Fibroblast of villous mesenchyme (primary cell): ENCODE data around the gene PPP1R1A. TPM values are rescaled to one million over a fixed set of nuclear protein-coding genes. Genes with fewer than 3 reads are reported as not detected.

Source experiments
- DNase-seq: peaks from one replicate; pipeline ENCODE4 v3.0.0-alpha.2; 2010; ENCODE audit warnings: low read depth
- H3K4me3 ChIP-seq: 2 replicates; pipeline ENCODE4 v1.5.1; 2011; ENCODE audit warnings: low read depth, mild to moderate bottlenecking, low read length
- CTCF ChIP-seq: IDR thresholded peaks from 2 replicates; pipeline ENCODE4 v1.5.1; 2012; ENCODE audit warnings: low read depth, mild to moderate bottlenecking, low read length; ENCODE audit not compliant: insufficient read depth
- total RNA-seq: library from RNA; depleted of rRNA; stranded (reverse); fragments of >200 nt; gene quantifications from 2 replicates; pipeline ENCODE4 v1.2.3, GENCODE V29; 2012

Gene PPP1R1A
- total RNA-seq, 1 donor: not detected

GRCh38 chr12:54565986-54566544, 22.4 kb downstream of the PPP1R1A start:
- H3K4me3 ChIP-seq: no peak overlapping the region
- no peak for TF ChIP-seq CTCF
- DNase-seq: no peak

GRCh38 chr12:54565310-54565985, 23.0 kb downstream of the PPP1R1A start:
- DNase-seq: no peak
- no peak for TF ChIP-seq CTCF
- no peak overlapping the region for H3K4me3 ChIP-seq

GRCh38 chr12:54564768-54565167, 23.7 kb downstream of the PPP1R1A start:
- TF ChIP-seq CTCF: no peak
- H3K4me3 ChIP-seq: no peak overlapping the region
- no peak for DNase-seq

- no peak overlapping the region for H3K4me3 ChIP-seq
- DNase-seq: no peak
- TF ChIP-seq CTCF: no peak
These were observed 24.7 kb downstream of the PPP1R1A start for GRCh38 chr12:54563787-54564186.

- no peak for DNase-seq
- TF ChIP-seq CTCF: no peak
- no peak overlapping the region for H3K4me3 ChIP-seq
These were observed 25.6 kb downstream of the PPP1R1A start for GRCh38 chr12:54562750-54563356.

GRCh38 chr12:54561164-54561563, 27.3 kb downstream of the PPP1R1A start:
- no peak overlapping the region for H3K4me3 ChIP-seq
- DNase-seq: no peak
- TF ChIP-seq CTCF: no peak
